PFSK-1 (cell line): ENCODE measurements around the gene SAP130.

ENCODE experiments used
- POLR2AphosphoS5 ChIP-seq: IDR thresholded peaks from 2 replicates; pipeline ENCODE4 v1.6.1; 2012; ENCODE audit warnings: low read depth, mild to moderate bottlenecking, control low read depth, low read length, moderate library complexity
- TF ChIP-seq, protein P1 (sequence below), 2 experiments: IDR thresholded peaks; 2 replicates each; pipeline versions ENCODE4 v1.6.1 to v1.8.0; 2011 to 2012; ENCODE audit warnings: low read depth in 2 of 2, low read length in 2 of 2, control low read depth in 1 of 2, inconsistent platforms in 1 of 2, mild to moderate bottlenecking in 1 of 2, moderate library complexity in 1 of 2; ENCODE audit not compliant: insufficient read depth in 1 of 2

DNA sequence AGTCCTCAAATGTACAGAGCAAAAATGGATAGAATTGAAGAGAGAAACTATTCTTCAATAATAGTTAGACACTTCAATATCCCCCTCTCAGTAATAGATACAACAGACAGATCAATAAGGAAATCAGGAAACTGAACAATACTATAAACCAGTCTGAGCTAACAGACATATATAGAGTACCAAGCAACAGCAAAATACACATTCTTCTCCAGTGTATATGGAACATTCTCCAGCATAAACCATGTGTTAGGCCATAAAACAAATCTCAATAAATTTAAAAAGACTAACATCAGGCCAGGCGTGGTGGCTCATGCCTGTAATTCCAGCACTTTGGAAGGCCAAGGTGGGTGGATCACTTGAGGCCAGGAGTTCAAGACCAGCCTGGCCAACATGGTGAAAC lies 98.4 kb downstream of the SAP130 start:
- TF ChIP-seq POLR2AphosphoS5: no peak
- TF ChIP-seq, protein P1, sequence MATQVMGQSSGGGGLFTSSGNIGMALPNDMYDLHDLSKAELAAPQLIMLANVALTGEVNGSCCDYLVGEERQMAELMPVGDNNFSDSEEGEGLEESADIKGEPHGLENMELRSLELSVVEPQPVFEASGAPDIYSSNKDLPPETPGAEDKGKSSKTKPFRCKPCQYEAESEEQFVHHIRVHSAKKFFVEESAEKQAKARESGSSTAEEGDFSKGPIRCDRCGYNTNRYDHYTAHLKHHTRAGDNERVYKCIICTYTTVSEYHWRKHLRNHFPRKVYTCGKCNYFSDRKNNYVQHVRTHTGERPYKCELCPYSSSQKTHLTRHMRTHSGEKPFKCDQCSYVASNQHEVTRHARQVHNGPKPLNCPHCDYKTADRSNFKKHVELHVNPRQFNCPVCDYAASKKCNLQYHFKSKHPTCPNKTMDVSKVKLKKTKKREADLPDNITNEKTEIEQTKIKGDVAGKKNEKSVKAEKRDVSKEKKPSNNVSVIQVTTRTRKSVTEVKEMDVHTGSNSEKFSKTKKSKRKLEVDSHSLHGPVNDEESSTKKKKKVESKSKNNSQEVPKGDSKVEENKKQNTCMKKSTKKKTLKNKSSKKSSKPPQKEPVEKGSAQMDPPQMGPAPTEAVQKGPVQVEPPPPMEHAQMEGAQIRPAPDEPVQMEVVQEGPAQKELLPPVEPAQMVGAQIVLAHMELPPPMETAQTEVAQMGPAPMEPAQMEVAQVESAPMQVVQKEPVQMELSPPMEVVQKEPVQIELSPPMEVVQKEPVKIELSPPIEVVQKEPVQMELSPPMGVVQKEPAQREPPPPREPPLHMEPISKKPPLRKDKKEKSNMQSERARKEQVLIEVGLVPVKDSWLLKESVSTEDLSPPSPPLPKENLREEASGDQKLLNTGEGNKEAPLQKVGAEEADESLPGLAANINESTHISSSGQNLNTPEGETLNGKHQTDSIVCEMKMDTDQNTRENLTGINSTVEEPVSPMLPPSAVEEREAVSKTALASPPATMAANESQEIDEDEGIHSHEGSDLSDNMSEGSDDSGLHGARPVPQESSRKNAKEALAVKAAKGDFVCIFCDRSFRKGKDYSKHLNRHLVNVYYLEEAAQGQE (IDR thresholded peaks at IDR 0.05; ENCODE audit: insufficient read depth in 1 of 2, low read depth in 2 of 2, low read length in 2 of 2): no peak
